NCI-H526 (cell line): ENCODE results near the gene SLC39A1.

Experiments used
- DNase-seq, 2 experiments: peaks; one replicate each; lab custom pipeline; 2025; lab: John Stamatoyannopoulos, UW

SLC39A1 gene

GRCh38 chr1:153953859-153954365, 9.4 kb downstream of the SLC39A1 start:
- DNase-seq, result no peak

- DNase-seq, result no peak
These were observed 11.5 kb downstream of the SLC39A1 start for GRCh38 chr1:153951801-153952200.

- DNase-seq, result no peak
These were observed 12.2 kb downstream of the SLC39A1 start for GRCh38 chr1:153951183-153951582.

- DNase-seq, result peak; percentile 70 to 97
These were observed 16.6 kb downstream of the SLC39A1 start, which contains the start of gene DENND4B for GRCh38 chr1:153946622-153947241. TSS of gene DENND4B (minus strand) at chr1:153946718. CDS start at chr1:153944374, 2,344 bp downstream.

GRCh38 chr1:153945795-153946621, 17.3 kb downstream of the SLC39A1 start:
- peak; percentile 73 to 91 for DNase-seq

GRCh38 chr1:153945131-153945794, 18.1 kb downstream of the SLC39A1 start:
- DNase-seq, result peak; percentile 73

GRCh38 chr1:153944827-153945117, 18.6 kb downstream of the SLC39A1 start:
- no peak for DNase-seq

GRCh38 chr1:153944005-153944826, 19.1 kb downstream of the SLC39A1 start:
- no peak for DNase-seq

- DNase-seq, result no peak
These were observed 20.4 kb downstream of the SLC39A1 start for GRCh38 chr1:153942766-153943549.

GRCh38 chr1:153941826-153942725, 21.3 kb downstream of the SLC39A1 start:
- no peak for DNase-seq

- no peak for DNase-seq
These were observed 22.6 kb downstream of the SLC39A1 start for GRCh38 chr1:153940756-153941155.

GRCh38 chr1:153939476-153939875, 23.9 kb downstream of the SLC39A1 start:
- DNase-seq, result no peak

- DNase-seq, result no peak
These were observed 24.3 kb downstream of the SLC39A1 start for GRCh38 chr1:153938996-153939395.

GRCh38 chr1:153937331-153937730, 26.0 kb downstream of the SLC39A1 start:
- DNase-seq, result no peak

GRCh38 chr1:153936011-153936802, 27.1 kb downstream of the SLC39A1 start:
- DNase-seq, result no peak

- no peak for DNase-seq
These were observed 28.6 kb downstream of the SLC39A1 start for GRCh38 chr1:153934746-153935145.

- no peak for DNase-seq
These were observed 29.4 kb downstream of the SLC39A1 start for GRCh38 chr1:153933955-153934354.

- no peak for DNase-seq
These were observed 29.9 kb downstream of the SLC39A1 start for GRCh38 chr1:153933430-153933829.
